RWPE2 (cell line): Measurements from ENCODE around the gene WDR70.

ENCODE experiments used
- ATAC-seq: fragments of 200-7000 bp; cut with Tn5 transposase; 3 replicates; pipeline ENCODE4 v1.9.1; 2021; ENCODE audit warnings: low read depth
- DNase-seq: peaks from one replicate; pipeline ENCODE4 v3.0.0-alpha.2; 2020; ENCODE audit warnings: low spot score
- H3K27ac ChIP-seq: fragments of 450-650 bp; 2 replicates; pipeline ENCODE4 v1.5.1; 2017; ENCODE audit warnings: mild to moderate bottlenecking; ENCODE audit not compliant: poor library complexity, severe bottlenecking
- H3K27me3 ChIP-seq: fragments of 250-450 bp; sonication (Bioruptor Pico); 2 replicates; pipeline ENCODE4 v1.5.1; 2021; ENCODE audit warnings: mild to moderate bottlenecking, moderate library complexity; ENCODE audit not compliant: insufficient read depth, poor library complexity, severe bottlenecking
- H3K36me3 ChIP-seq: fragments of 250-450 bp; sonication (Bioruptor Pico); 2 replicates; pipeline ENCODE4 v1.5.1; 2020; ENCODE audit warnings: low read depth, mild to moderate bottlenecking, moderate library complexity
- H3K4me1 ChIP-seq: fragments of 250-450 bp; sonication (Bioruptor Pico); 2 replicates; pipeline ENCODE4 v1.5.1; 2021; ENCODE audit warnings: mild to moderate bottlenecking, moderate library complexity; ENCODE audit not compliant: insufficient read depth, poor library complexity, severe bottlenecking
- H3K4me3 ChIP-seq: fragments of 250-450 bp; sonication (Bioruptor Pico); 2 replicates; pipeline ENCODE4 v1.5.1; 2021; ENCODE audit warnings: mild to moderate bottlenecking, moderate library complexity; ENCODE audit not compliant: severe bottlenecking
- H3K9me3 ChIP-seq: fragments of 250-450 bp; sonication (Bioruptor Pico); 2 replicates; pipeline ENCODE4 v1.5.1; 2021; ENCODE audit warnings: mild to moderate bottlenecking, moderate library complexity; ENCODE audit not compliant: severe bottlenecking
- CTCF ChIP-seq: fragments of 450-650 bp; IDR thresholded peaks from one replicate; pipeline ENCODE4 v1.5.1; 2017; ENCODE audit warnings: mild to moderate bottlenecking, moderate library complexity; ENCODE audit not compliant: poor library complexity, severe bottlenecking

WDR70 gene

GRCh38 chr5:37725185-37725584 is 346.1 kb downstream of the WDR70 start:
- no peaks in the 10 kb centered on the region for H3K9me3 ChIP-seq
- ATAC-seq: no peak
- H3K27me3 ChIP-seq: no peaks in the 10 kb centered on the region
- H3K4me1 ChIP-seq: peaks cover 6% of the 10 kb centered on the region
- TF ChIP-seq CTCF: no peak
- H3K36me3 ChIP-seq: peaks cover 26% of the 10 kb centered on the region
- DNase-seq: no peak
- H3K27ac ChIP-seq: no peak overlapping the region
- H3K4me3 ChIP-seq: no peak overlapping the region

- Histone ChIP-seq H3K4me3 (no peak overlapping the region), H3K27me3 (no peaks in the 10 kb centered on the region), H3K36me3 (peaks cover 29% of the 10 kb centered on the region), H3K9me3 (no peaks in the 10 kb centered on the region), H3K4me1 (peaks cover 5% of the 10 kb centered on the region), H3K27ac (no peak overlapping the region)
- ATAC-seq (no peak), DNase-seq (no peak)
- TF ChIP-seq CTCF: no peak
Observed at GRCh38 chr5:37727238-37727637, 348.1 kb downstream of the WDR70 start.

GRCh38 chr5:37730896-37731455 is 351.9 kb downstream of the WDR70 start:
- H3K27ac ChIP-seq: no peak overlapping the region
- no peaks in the 10 kb centered on the region for H3K9me3 ChIP-seq
- ATAC-seq: no peak
- H3K36me3 ChIP-seq: peaks cover 26% of the 10 kb centered on the region
- H3K4me3 ChIP-seq: no peak overlapping the region
- H3K27me3 ChIP-seq: no peaks in the 10 kb centered on the region
- DNase-seq: no peak
- no peaks in the 10 kb centered on the region for H3K4me1 ChIP-seq
- no peak for TF ChIP-seq CTCF

- H3K9me3 ChIP-seq: no peaks in the 10 kb centered on the region
- no peaks in the 10 kb centered on the region for H3K27me3 ChIP-seq
- H3K36me3 ChIP-seq: peaks cover 5% of the 10 kb centered on the region; the same call in 1 of the 2 replicates
- DNase-seq (no peak), ATAC-seq (no peak)
- no peak for TF ChIP-seq CTCF
- H3K27ac ChIP-seq: no peak overlapping the region
- peaks cover 11% of the 10 kb centered on the region for H3K4me1 ChIP-seq
- no peak overlapping the region for H3K4me3 ChIP-seq
Observed at GRCh38 chr5:37734114-37734513, 355.0 kb downstream of the WDR70 start.

GRCh38 chr5:37735649-37736347 is 356.7 kb downstream of the WDR70 start:
- Histone ChIP-seq H3K4me1 (peaks cover 11% of the 10 kb centered on the region), H3K4me3 (no peak overlapping the region), H3K36me3 (peaks cover 5% of the 10 kb centered on the region; the same call in 1 of the 2 replicates), H3K27me3 (no peaks in the 10 kb centered on the region), H3K27ac (no peak overlapping the region), H3K9me3 (no peaks in the 10 kb centered on the region)
- DNase-seq (no peak), ATAC-seq (no peak)
- no peak for TF ChIP-seq CTCF
